Uterus (tissue), 2 donors: Measurements from ENCODE around the gene SRRM1.

ENCODE experiments used
- POLR2A ChIP-seq, 2 donors: fragments of 450-650 bp; IDR thresholded peaks; one replicate each; pipeline ENCODE4 v1.6.1; 2016; ENCODE audit warnings: antibody characterized with exemption in 2 of 2, mild to moderate bottlenecking in 1 of 2, moderate library complexity in 1 of 2
- TF ChIP-seq, protein P1 (sequence below), 4 experiments: fragments of 200-600 bp in 2 of 4; fragments of 450-650 bp in 2 of 4; sonication (generic) in 2 of 4; IDR thresholded peaks; one replicate each; pipeline ENCODE4 v1.5.1; 2016 to 2019; ENCODE audit warnings: antibody characterized with exemption in 4 of 4, mild to moderate bottlenecking in 2 of 4, moderate library complexity in 1 of 4

DNA sequence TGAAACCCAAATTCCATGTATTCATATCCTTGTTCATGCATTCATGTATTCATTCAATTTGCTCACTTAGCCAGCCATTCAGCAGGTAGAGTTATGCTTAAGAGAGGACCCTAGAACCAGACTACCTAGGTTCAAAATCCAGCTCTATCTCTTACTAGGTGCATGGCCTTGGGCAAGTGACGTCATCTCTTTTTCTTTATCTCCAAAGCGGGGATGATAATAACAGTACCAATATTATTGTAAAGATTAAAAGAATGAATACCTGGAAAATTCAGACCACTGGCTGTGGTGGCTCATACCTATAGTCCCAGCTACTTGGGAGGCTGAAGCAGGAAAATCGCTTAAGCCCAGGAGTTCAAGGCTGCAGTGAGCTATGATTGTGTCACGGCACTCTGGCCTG lies 68.2 kb downstream of the SRRM1 start:
- TF ChIP-seq, protein P1, sequence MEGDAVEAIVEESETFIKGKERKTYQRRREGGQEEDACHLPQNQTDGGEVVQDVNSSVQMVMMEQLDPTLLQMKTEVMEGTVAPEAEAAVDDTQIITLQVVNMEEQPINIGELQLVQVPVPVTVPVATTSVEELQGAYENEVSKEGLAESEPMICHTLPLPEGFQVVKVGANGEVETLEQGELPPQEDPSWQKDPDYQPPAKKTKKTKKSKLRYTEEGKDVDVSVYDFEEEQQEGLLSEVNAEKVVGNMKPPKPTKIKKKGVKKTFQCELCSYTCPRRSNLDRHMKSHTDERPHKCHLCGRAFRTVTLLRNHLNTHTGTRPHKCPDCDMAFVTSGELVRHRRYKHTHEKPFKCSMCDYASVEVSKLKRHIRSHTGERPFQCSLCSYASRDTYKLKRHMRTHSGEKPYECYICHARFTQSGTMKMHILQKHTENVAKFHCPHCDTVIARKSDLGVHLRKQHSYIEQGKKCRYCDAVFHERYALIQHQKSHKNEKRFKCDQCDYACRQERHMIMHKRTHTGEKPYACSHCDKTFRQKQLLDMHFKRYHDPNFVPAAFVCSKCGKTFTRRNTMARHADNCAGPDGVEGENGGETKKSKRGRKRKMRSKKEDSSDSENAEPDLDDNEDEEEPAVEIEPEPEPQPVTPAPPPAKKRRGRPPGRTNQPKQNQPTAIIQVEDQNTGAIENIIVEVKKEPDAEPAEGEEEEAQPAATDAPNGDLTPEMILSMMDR (IDR thresholded peaks at IDR 0.05) = no peak
- no peak for TF ChIP-seq POLR2A (IDR thresholded peaks at IDR 0.05)
